Anterior cingulate cortex (tissue), 58 donors: Measurements from ENCODE around the gene PTPN6.
A peak's percentile ranks its signal among the peaks of the same experiment; 100 is the strongest.

Source experiments
- DNase-seq, 58 donors: peaks; one replicate each; lab custom pipeline; 2025; lab: John Stamatoyannopoulos, UW

PTPN6 gene

DNA sequence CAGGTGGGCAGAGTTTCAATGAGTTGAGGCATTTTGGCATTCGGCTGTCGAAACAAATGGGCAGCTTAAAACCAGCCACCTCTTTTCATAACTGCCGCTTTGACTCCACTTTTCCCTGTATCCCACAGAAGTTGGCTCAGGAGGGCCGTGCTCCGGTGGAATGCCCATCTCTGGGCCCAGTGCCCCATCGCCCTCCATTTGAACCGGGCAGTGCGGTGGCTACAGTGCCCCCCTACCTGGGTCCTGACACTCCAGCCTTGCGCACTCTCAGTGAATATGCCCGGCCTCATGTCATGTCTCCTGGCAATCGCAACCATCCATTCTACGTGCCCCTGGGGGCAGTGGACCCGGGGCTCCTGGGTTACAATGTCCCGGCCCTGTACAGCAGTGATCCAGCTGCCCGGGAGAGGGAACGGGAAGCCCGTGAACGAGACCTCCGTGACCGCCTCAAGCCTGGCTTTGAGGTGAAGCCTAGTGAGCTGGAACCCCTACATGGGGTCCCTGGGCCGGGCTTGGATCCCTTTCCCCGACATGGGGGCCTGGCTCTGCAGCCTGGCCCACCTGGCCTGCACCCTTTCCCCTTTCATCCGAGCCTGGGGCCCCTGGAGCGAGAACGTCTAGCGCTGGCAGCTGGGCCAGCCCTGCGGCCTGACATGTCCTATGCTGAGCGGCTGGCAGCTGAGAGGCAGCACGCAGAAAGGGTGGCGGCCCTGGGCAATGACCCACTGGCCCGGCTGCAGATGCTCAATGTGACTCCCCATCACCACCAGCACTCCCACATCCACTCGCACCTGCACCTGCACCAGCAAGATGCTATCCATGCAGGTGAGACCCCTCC is 12.6 kb upstream of the PTPN6 start:
- no peak for DNase-seq

DNA sequence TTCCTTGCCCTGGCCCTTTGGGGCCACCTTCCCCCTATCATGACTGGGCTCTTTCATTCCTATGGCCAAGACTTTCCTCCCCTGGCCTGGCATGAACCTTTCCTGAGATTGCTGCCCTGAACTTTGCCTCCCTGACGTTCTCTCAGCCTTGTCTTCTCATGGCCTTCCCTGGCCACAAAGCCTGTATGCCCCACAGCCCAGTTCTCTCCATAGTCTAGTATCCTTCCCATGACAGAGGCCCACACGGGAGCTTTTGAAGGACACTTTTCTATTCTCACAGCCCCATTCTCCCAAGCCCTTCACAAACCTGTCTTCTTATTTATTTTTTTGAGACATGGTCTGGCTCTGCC is 12.0 kb upstream of the PTPN6 start:
- no peak for DNase-seq

DNA sequence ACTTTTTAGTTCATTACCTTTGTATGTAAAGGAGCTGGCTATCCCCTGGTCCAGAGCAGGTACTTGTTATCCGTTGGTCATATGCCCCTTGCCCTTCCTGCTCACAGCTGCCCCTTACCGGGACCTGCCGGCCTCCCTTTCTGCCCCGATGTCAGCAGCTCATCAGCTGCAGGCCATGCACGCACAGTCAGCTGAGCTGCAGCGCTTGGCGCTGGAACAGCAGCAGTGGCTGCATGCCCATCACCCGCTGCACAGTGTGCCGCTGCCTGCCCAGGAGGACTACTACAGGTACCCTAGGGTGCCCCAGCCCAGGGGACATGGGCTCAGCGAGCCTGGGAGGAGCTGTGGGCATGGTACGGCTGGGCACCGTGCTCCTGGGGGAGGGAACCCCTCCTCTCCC is 9.9 kb upstream of the PTPN6 start:
- DNase-seq: peak in 3 of 58 donors; percentile 19 to 39 (median 23)

DNA sequence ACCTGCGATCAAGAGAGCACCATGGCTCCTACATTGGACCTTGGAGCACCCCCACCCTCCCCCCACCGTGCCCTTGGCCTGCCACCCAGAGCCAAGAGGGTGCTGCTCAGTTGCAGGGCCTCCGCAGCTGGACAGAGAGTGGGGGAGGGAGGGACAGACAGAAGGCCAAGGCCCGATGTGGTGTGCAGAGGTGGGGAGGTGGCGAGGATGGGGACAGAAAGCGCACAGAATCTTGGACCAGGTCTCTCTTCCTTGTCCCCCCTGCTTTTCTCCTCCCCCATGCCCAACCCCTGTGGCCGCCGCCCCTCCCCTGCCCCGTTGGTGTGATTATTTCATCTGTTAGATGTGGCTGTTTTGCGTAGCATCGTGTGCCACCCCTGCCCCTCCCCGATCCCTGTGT is 9.4 kb upstream of the PTPN6 start:
- no peak for DNase-seq

DNA sequence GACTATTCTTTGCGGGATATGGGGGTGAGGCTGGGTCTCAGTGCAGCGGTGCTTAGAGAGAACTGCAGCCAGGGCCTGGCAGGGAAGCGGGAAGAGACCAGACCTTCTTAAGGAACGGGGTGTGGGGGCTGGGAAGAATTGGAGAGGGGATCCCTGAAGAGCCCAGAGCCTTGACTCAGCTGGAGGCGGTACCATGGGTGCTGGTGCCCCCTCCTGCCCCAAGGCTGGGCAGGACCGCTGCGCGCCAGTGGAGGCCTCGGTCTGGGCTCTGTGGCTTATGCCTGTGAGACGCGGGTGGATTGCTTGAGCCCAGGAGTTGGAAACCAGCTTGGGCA is 8.9 kb upstream of the PTPN6 start:
- DNase-seq: no peak

DNA sequence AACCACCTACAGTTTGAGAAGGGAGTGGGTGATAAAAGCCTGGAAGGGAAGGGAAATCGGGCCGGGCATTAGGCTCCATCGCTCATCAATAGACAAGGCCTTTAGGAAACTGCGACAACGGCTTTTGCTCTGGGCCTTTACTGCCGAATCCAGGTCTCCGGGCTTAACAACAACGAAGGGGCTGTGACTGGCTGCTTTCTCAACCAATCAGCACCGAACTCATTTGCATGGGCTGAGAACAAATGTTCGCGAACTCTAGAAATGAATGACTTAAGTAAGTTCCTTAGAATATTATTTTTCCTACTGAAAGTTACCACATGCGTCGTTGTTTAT is 7.8 kb upstream of the PTPN6 start:
- DNase-seq: peak in 56 of 58 donors; percentile 19 to 95 (median 78)

DNA sequence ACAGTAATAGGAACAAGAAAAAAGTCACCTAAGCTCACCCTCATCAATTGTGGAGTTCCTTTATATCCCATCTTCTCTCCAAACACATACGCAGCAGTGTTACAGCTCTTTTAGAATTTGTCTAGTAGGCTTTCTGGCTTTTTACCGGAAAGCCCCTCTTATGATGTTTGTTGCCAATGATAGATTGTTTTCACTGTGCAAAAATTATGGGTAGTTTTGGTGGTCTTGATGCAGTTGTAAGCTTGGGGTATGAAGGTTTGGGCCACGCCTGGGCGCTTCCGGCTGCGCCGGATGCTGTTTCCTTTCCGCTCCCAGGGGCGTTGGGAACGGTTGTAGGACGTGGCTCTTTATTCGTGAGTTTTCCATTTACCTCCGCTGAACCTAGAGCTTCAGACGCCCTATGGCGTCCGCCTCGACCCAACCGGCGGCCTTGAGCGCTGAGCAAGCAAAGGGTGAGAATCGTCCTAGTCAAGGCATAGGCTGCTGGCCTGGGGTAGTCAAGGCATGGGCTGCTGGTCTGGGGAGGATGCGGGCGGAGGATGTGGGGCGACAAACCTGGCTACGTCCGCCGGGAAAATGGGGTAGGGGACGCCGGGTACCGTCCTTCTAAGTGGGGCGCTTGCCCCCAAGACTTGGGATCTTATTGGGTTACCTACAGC is 7.3 kb upstream of the PTPN6 start, which contains the start of the genes C12orf57 and RNU7-1:
C12orf57 (plus strand) TSS at position 301 of the 659 bp plus-strand sequence; CDS start at position 401, 100 bp downstream.
RNU7-1 (plus strand) TSS at position 95 of the 659 bp plus-strand sequence.
- DNase-seq: peak in 53 of 58 donors; percentile 19 to 89 (median 66)

DNA sequence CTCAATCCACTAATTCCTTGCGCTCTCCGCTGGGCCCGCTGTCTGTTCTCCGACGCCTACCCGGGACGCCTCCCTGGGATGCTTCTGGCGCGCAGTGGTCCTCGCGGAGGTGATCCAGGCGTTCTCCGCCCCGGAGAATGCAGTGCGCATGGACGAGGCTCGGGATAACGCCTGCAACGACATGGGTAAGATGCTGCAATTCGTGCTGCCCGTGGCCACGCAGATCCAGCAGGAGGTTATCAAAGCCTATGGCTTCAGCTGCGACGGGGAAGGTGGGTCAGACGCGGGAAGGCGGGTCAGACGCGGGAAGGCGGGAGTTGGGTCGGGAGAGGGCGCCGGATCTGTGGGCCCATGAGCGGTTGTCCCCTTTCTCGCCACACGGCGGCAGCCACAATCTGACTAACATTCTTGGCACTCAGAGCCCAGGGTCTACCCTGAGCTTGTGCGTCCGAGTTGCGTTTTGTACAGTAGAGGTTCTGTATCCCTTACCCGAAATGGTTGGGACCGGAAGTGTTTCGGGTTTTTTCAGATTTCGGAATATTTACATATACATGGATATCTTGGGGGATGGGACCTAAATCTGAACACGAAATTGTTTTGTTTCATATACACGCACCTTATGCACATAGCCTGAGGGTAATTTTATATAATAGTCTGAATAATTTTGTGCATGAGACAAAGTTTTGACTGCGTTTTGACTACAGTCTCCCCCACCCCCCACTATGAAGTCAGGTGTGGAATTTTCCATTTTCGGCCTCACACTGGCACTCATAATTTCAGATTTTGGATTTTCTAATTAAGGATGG is 6.6 kb upstream of the PTPN6 start:
- peak; percentile 32 to 94 (median 84) for DNase-seq

DNA sequence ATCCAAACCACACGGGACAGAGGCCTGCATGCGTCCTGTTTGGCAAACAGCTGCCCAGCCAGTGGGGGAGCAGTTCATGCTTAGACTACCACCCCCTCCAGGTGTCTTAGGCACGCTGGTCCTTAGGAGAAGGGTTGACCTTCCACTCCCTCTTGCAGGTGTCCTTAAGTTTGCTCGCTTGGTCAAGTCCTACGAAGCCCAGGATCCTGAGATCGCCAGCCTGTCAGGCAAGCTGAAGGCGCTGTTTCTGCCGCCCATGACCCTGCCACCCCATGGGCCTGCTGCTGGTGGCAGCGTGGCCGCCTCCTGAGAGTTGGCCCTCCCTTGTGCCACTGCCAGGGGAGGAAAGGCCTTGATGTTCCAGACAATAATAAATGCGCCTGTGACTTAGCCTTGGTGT is 5.5 kb upstream of the PTPN6 start:
- DNase-seq: no peak

DNA sequence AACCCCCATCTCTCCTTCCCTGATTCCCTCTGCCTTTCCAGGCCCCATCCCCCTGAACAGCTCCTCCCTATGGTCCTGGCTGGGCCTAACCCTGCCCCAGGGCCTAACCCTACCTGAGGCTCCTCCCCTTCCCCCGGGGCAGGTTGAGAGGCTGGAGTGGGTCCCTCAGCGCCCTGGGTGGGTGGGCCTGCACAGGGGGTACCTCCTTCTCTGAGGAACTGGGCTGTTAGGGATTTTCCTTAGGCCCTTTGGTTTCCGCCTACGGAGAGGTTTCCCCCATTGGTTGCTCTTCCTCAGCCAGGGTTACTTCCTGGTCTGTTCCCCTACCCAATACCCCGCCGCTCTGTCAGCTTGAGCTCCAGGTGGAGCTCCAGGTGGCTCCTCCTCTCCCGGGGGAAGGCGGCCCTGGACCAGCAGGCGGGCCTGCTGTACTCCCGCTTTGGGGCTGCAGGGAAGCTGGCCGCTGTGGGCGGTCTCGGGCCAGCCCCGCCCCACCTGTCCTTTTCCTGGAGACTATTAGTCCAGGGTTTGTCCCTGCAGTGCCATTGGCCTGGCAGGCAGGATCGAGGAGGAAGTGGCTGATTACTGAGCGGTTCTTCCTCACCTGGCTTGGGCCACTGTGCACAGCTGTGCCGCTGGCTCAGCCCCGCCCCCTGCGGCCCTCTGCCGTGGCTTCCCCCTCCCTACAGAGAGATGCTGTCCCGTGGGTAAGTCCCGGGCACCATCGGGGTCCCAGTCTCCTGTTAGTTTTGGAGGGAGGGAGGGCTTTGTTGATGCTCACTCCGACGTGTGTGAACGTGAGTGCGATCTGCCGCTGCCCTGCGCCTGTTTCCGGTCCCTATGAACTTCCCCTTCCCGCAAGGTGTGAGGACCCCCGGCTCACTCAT is 4.9 kb upstream of the PTPN6 start:
- DNase-seq: no peak

DNA sequence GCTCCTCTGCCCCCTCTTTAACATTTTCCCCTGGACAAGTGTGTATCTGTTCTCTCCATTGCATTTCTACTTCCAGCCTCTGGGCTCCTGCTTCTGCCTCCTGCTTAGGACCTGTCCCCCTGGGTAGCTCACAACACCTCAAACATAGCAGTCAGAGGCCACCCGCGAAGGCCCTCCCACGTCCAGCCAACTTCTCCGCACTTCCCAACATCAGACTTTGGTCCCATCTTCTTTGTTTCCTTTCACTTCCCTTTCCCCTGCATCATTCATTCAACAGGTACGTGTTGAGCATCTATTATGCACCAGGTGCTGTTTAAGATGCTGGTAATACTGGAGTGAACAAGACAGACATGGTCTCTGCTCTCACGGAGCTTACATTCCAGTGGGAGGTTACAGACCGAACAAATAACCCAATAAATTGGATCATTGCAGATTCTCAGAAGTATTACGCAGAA is 4.2 kb upstream of the PTPN6 start:
- no peak for DNase-seq

DNA sequence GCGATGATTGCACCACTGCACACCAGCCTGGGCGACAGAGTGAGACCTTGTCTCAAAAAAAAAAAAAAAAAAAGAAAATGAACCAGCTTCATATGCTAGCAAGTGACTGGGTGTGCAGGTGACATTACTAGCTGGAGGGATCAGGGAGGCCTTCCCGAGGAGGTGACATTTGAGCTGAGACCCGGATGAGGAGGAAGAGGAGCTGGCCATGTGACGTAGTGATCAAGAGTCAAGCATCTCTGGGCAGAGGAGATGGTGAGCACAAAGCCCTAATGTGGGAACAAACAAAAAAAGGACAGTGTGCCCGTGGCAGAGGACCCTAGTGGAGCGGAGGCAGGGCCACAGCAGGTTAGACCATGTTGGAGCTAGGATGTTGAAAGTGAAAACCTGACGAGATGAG is 3.5 kb upstream of the PTPN6 start:
- no peak for DNase-seq

DNA sequence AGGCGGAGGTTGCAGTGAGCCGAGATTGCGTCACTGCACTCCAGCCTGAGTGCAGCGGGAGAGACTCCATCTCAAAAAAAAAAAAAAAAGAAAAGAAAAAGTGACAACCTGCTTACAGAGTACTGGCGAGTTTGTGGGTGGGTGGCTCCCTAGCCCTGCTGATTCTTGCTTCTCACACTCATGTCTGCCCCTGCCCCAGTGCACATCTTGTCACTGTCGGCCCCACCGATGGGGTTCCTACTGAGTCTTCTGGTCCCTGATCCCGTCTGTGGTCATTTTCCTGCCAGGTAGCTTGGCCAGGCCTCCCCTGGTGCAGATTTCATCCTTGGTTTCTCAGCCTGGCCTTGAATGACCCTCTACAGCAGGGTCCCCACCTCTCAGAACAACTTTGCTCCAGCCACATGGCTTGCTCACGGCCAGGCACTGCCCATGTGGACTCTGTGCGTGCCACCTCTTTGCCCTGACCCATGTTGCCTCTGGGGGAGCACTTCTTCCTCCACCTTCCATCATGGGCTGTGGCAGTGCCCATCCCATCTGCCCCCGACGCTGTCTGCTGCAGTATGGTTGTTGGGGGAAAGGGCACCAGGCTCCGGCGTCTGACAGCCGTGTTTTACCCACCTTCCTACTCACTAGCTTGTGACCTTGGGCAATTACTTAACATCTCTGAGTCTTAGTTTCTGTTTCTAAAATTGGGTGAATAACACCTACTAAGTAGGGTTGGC is 2.1 kb upstream of the PTPN6 start:
- DNase-seq: no peak

DNA sequence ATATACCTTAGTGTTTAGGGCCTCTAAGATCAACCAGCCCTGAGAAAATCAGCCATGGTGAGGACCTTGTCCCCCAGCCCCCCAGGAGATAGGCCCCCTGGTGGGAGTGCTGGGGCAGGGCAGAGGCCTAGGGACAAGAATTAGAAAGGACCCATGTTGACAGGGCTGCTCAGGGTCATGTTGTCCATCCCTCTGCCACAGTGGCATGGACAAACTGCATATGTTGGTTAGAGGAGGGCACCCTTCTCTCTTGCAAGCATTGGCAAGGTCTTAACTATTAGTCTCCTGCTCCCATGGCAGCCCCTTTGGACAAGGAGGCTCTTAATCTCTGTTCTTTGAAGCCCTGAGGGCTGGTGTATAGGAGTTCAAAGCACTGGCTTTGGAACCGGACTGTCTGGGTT is 755 bp upstream of the PTPN6 start:
- no peak for DNase-seq

DNA sequence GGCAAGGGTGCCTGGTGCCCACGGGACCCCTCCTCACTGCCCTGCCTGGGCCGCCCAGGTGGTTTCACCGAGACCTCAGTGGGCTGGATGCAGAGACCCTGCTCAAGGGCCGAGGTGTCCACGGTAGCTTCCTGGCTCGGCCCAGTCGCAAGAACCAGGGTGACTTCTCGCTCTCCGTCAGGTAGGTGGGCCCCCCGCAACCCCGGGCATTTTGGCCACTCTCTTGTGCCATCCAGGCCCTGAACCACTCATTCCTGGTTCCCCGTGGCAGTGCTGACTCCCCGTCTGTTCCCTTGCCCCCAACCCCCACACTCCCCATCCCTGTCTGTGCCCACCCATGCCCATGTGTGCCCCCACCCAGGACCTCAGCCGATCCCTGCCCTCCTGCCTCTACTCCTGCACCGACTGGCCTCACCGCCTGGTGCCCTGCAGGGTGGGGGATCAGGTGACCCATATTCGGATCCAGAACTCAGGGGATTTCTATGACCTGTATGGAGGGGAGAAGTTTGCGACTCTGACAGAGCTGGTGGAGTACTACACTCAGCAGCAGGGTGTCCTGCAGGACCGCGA is 480 bp downstream of the PTPN6 start:
- no peak for DNase-seq

DNA sequence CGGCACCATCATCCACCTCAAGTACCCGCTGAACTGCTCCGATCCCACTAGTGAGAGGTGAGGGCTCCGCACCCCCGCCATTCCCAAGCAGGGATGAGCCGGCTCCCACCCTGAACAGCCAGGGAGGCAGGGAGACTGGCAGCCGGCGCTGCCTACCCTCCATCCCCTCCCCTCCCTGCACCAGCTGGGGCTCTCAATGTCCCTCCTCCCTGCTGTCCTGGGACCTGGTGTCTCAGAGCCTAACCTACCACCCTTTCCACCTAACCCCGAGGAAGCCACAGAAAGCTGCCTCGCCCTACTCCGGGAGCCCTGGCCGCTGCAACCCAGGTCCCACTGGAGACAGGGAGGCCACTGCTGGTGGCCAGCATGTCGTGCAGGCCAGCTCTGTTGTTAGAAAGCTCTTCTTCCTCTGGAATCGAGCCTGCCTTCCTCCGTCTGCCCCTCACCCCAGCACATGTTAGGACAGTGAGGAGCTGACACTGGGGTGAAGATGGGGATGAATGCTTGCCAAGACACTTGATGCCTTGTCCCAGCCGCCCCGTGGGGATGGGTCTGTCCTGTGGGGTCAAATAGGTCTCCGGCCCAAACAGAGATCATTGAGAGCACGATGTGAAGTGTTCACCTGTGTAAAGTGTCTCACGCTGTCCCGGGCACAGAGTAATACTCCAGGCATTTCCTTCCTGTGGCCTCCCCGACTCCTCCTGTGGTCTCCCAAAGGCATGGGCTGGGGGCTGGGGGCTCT is 1.1 kb downstream of the PTPN6 start:
- no peak for DNase-seq

DNA sequence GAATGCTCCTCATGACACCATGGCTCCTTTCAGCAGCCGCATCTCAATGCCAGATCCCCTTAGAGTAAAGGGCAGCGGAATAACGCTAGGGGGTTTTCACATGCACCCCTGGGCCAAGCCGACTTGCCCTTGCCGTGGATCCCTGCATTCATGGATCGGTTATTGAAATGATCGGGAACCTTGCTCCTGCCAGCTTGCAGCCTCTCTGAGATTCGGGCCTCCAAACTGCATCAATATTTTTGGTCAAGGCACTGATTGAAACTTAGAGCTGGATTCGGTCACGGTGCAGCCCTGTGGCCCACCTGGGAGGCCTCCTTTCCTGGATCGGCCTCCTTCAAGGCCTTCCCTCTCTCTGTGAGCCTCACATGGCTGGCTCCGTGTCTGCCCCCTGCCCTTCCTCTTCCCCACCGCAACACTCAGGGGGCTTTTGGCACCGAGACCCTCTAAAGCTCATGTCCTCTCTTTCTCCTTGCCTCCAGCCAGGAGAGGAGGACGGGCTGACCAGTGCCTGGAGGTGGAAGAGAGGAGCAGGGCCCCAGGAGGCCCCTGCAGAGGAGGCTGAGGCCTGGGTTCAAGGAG is 1.8 kb downstream of the PTPN6 start:
- DNase-seq: no peak
